Measurements from ENCODE around the gene RAMACL.

GRCh38 chr6:166614589-166614988, 28.1 kb upstream of the RAMACL start:
- no peak for TF ChIP-seq SUZ12 (IDR thresholded peaks at IDR 0.05; ENCODE audit: extremely low read depth, insufficient read depth, insufficient read length)
- TF ChIP-seq YY1 (IDR thresholded peaks at IDR 0.05; ENCODE audit: insufficient read depth, insufficient read length): no peak

Measured in NT2/D1 (cell line).